Lung (tissue), 12 donors: ENCODE data around the gene ALX3. TPM values are rescaled to one million over a fixed set of nuclear protein-coding genes. Genes with fewer than 3 reads are reported as not detected.

Experiments used
- ATAC-seq: fragments of 200-7000 bp; cut with Tn5 transposase; one replicate; pipeline ENCODE4 v1.9.1; 2020; ENCODE audit warnings: moderate number of reproducible peaks; ENCODE audit not compliant: insufficient read depth, low FRiP score
- DNase-seq, 3 donors: peaks; one replicate each; pipeline ENCODE4 v3.0.0-alpha.2; 2013 to 2017
- H3K27ac ChIP-seq, 2 donors: one replicate each; pipeline ENCODE4 v1.5.1; 2013; ENCODE audit warnings: mild to moderate bottlenecking in 2 of 2, moderate library complexity in 2 of 2, control low read depth in 1 of 2, inconsistent platforms in 1 of 2, low read depth in 1 of 2, low read length in 1 of 2
- H3K27me3 ChIP-seq, 3 donors: one replicate each; pipeline ENCODE4 v1.5.1; 2013; ENCODE audit warnings: low read length in 2 of 3; ENCODE audit not compliant: control insufficient read depth in 3 of 3, insufficient read depth in 3 of 3
- H3K36me3 ChIP-seq, 4 donors: one replicate each; pipeline ENCODE4 v1.5.1; 2013; ENCODE audit warnings: low read length in 4 of 4, mild to moderate bottlenecking in 1 of 4, moderate library complexity in 1 of 4; ENCODE audit not compliant: control insufficient read depth in 4 of 4, insufficient read depth in 4 of 4
- H3K4me1 ChIP-seq, 5 donors: one replicate each; pipeline ENCODE4 v1.5.1; 2013; ENCODE audit warnings: low read length in 5 of 5, mild to moderate bottlenecking in 2 of 5, moderate library complexity in 1 of 5; ENCODE audit not compliant: control insufficient read depth in 5 of 5, insufficient read depth in 5 of 5
- H3K4me3 ChIP-seq: one replicate; pipeline ENCODE4 v1.5.1; 2013; ENCODE audit warnings: mild to moderate bottlenecking, control low read depth, moderate library complexity
- H3K9ac ChIP-seq, 2 donors: one replicate each; pipeline ENCODE4 v1.5.1; 2013; ENCODE audit warnings: low read length in 2 of 2, control low read depth in 1 of 2; ENCODE audit not compliant: insufficient read depth in 1 of 2
- H3K9me3 ChIP-seq, 4 donors: one replicate each; pipeline ENCODE4 v1.5.1; 2013; ENCODE audit warnings: low read length in 3 of 4, mild to moderate bottlenecking in 1 of 4, moderate library complexity in 1 of 4; ENCODE audit not compliant: control insufficient read depth in 4 of 4, insufficient read depth in 3 of 4
- CTCF ChIP-seq: IDR thresholded peaks from 2 replicates; pipeline ENCODE4 v1.5.1; 2012; ENCODE audit warnings: mild to moderate bottlenecking; ENCODE audit errors: control extremely low read depth, extremely low read depth
- WGBS, 2 donors: extraction: QIAGEN DNeasy Blood & Tissue Kit; methylation state at CpG; one replicate each; pipeline ENCODE4 v1.1.7; 2013; 5-methylcytosine and 5-hydroxymethylcytosine counted together
- polyA plus RNA-seq, 2 donors: library from polyadenylated mRNA; stranded (reverse); fragments of 200-250 nt; gene quantifications; one replicate each; pipeline ENCODE4 v1.2.1, GENCODE V29; 2013
- total RNA-seq, 2 donors: library from RNA; depleted of rRNA in 1 of 2; stranded (reverse); fragments of >200 nt in 1 of 2; gene quantifications; one replicate each; pipeline ENCODE4 v1.2.1, GENCODE V29; 2014 to 2021
- donor health status: control.
- donor health status: control.
- donor health status: Bipolar disorder and iron deficiency.
- donor health status: healthy.
- donor health status: DM: yes; HTN: yes; CAD: no.

Gene ALX3
- total and polyA plus RNA-seq, 4 donors, result 0.13 to 0.16 TPM; not detected in 2

GRCh38 chr1:110112143-110112542, 41.7 kb upstream of the ALX3 start, which contains the start of gene UBL4B:
Gene UBL4B, plus strand, starts transcription at chr1:110112443. Its CDS starts 92 bp downstream, at chr1:110112535.
- 85 to 87% methylated on average over 5 of the region's 5 CpGs for WGBS, 2 donors
- Histone ChIP-seq H3K9me3 (no peaks in the 10 kb centered on the region), H3K36me3 (no peaks in the 10 kb centered on the region), H3K4me3 (no peak within 1 kb of the TSS), H3K4me1 (no peaks in the 10 kb centered on the region), H3K27ac (no peak within 1 kb of the TSS), H3K27me3 (peaks cover 0 to 29% (median 0%) of the 10 kb centered on the region in 3 donors), H3K9ac (no peak within 1 kb of the TSS)
- ATAC-seq (no peak), DNase-seq (no peak)
- TF ChIP-seq CTCF, result no peak

- Histone ChIP-seq H3K4me1 (no peaks in the 10 kb centered on the region), H3K27ac (no peak overlapping the region), H3K9me3 (no peaks in the 10 kb centered on the region), H3K4me3 (no peak overlapping the region), H3K9ac (no peak overlapping the region), H3K27me3 (peaks cover 0 to 29% (median 0%) of the 10 kb centered on the region in 3 donors), H3K36me3 (no peaks in the 10 kb centered on the region)
- no peak for ATAC-seq
- 81 to 87% methylated on average over 4 of the region's 4 CpGs for WGBS, 2 donors
- DNase-seq, result no peak
- no peak for TF ChIP-seq CTCF
Measured at GRCh38 chr1:110111081-110111480, 40.6 kb upstream of the ALX3 start.

GRCh38 chr1:110107867-110108469, 37.5 kb upstream of the ALX3 start:
- H3K4me3 ChIP-seq, result no peak overlapping the region

More at GRCh38 chr1:110107867-110108469, 37.5 kb upstream of the ALX3 start:
- Histone ChIP-seq H3K27ac (no peak overlapping the region), H3K9me3 (no peaks in the 10 kb centered on the region), H3K36me3 (no peaks in the 10 kb centered on the region), H3K27me3 (peaks cover 0 to 14% (median 0%) of the 10 kb centered on the region in 3 donors), H3K4me1 (no peaks in the 10 kb centered on the region), H3K9ac (no peak overlapping the region)
- ATAC-seq, result no peak
- 58 to 73% methylated on average over 7 of the region's 7 CpGs for whole genome bisulfite sequencing, 2 donors
- no peak for TF ChIP-seq CTCF
- DNase-seq, result no peak
